Keratinocyte (primary cell): ENCODE data around the gene CYP4F11.

ENCODE experiments used
- CTCF ChIP-seq, 3 experiments: IDR thresholded peaks in 1 of 3; conservative IDR thresholded peaks in 1 of 3; optimal IDR thresholded peaks in 1 of 3; 2 replicates in 2 of 3; 3 replicates in 1 of 3; pipeline versions ENCODE3 to v1.5.1; 2011; ENCODE audit warnings: low read length in 3 of 3, mild to moderate bottlenecking in 3 of 3, moderate library complexity in 2 of 3, control low read depth in 1 of 3, inconsistent platforms in 1 of 3; ENCODE audit not compliant: insufficient read depth in 2 of 3; ENCODE audit errors: extremely low read depth in 1 of 3
- EZH2 ChIP-seq: IDR thresholded peaks from one replicate; pipeline ENCODE4 v1.6.1; 2012; ENCODE audit warnings: inconsistent platforms, mild to moderate bottlenecking, low read length, moderate library complexity

GRCh38 chr19:15894359-15894758 is 40.0 kb downstream of the CYP4F11 start:
- TF ChIP-seq CTCF (optimal IDR thresholded peaks at IDR 0.05 in 1 of 3, IDR thresholded peaks at IDR 0.05 in 1 of 3, conservative IDR thresholded peaks at IDR 0.05 in 1 of 3; ENCODE audit: extremely low read depth in 1 of 3, insufficient read depth in 2 of 3, low read length in 3 of 3) (no peak), EZH2 (no peak)
